Suprapubic skin (tissue), 4 donors: ENCODE results near the gene ESF1. TPM values are rescaled to one million over a fixed set of nuclear protein-coding genes. Genes with fewer than 3 reads are reported as not detected.
"Not testable (repeated sequence)": the region's sequence is repeated elsewhere in the genome, so short reads cannot be mapped to it uniquely, and the experiment has no call there.

Experiments
- DNase-seq, 2 donors: peaks; one replicate each; pipeline ENCODE4 v3.0.0-alpha.2; 2019; ENCODE audit warnings: low spot score in 2 of 2
- H3K27ac ChIP-seq: fragments of 200-600 bp; sonication (generic); one replicate; pipeline ENCODE4 v1.5.1; 2019
- H3K27me3 ChIP-seq: fragments of 200-600 bp; sonication (generic); one replicate; pipeline ENCODE4 v1.5.1; 2019
- H3K36me3 ChIP-seq: fragments of 200-600 bp; sonication (generic); one replicate; pipeline ENCODE4 v1.5.1; 2019
- H3K4me1 ChIP-seq: fragments of 200-600 bp; sonication (generic); one replicate; pipeline ENCODE4 v1.5.1; 2019
- H3K4me3 ChIP-seq: fragments of 200-600 bp; sonication (generic); one replicate; pipeline ENCODE4 v1.5.1; 2019; ENCODE audit warnings: mild to moderate bottlenecking
- H3K9me3 ChIP-seq: fragments of 200-600 bp; sonication (generic); one replicate; pipeline ENCODE4 v1.5.1; 2019
- CTCF ChIP-seq, 2 donors: fragments of 200-600 bp in 1 of 2; fragments of 450-650 bp in 1 of 2; sonication (generic) in 1 of 2; IDR thresholded peaks; one replicate each; pipeline ENCODE4 v1.5.1; 2016 to 2019; ENCODE audit warnings: antibody characterized with exemption in 2 of 2, mild to moderate bottlenecking in 1 of 2, moderate library complexity in 1 of 2
- EP300 ChIP-seq: sonication (generic); formaldehyde crosslinking; IDR thresholded peaks from one replicate; pipeline ENCODE4 v1.6.1; 2017; ENCODE audit warnings: antibody characterized with exemption
- POLR2A ChIP-seq, 2 donors: fragments of 450-650 bp; IDR thresholded peaks; one replicate each; pipeline ENCODE4 v1.6.1; 2017; ENCODE audit warnings: antibody characterized with exemption in 2 of 2, mild to moderate bottlenecking in 2 of 2, moderate library complexity in 2 of 2
- POLR2AphosphoS5 ChIP-seq, 3 donors: sonication (generic); formaldehyde crosslinking; IDR thresholded peaks; one replicate each; pipeline ENCODE4 v1.6.1; 2017; ENCODE audit warnings: antibody characterized with exemption in 3 of 3
- WGBS: methylation state at CpG from one replicate; pipeline ENCODE4 v1.1.5; 2018; 5-methylcytosine and 5-hydroxymethylcytosine counted together
- total RNA-seq, 4 donors: library from RNA; depleted of rRNA; stranded (reverse); fragments of >200 nt; gene quantifications; one replicate each; pipeline ENCODE4 v1.1.0, GENCODE V29; 2016

ESF1 gene
- total RNA-seq, 4 donors from 2014 or later = 9.0 to 20.4 (median 10.9) TPM

GRCh38 chr20:13739731-13740649, 44.7 kb downstream of the ESF1 start:
- WGBS = 85% methylated on average over 3 of the region's 3 CpGs
- H3K4me1 ChIP-seq = peaks cover 6% of the 10 kb centered on the region
- H3K9me3 ChIP-seq = no peaks in the 10 kb centered on the region
- no peak overlapping the region for H3K4me3 ChIP-seq
- peak overlapping the region; percentile 42 for H3K27ac ChIP-seq
- H3K27me3 ChIP-seq = no peaks in the 10 kb centered on the region
- TF ChIP-seq POLR2AphosphoS5 (IDR thresholded peaks at IDR 0.05) (no peak), POLR2A (IDR thresholded peaks at IDR 0.05) (no peak), EP300 (no peak), CTCF (IDR thresholded peaks at IDR 0.05) (no peak)
- DNase-seq = no peak
- H3K36me3 ChIP-seq = peaks cover 22% of the 10 kb centered on the region

GRCh38 chr20:13738187-13738586, 46.5 kb downstream of the ESF1 start:
- not testable (repeated sequence) for H3K4me1 ChIP-seq, H3K27me3 ChIP-seq, DNase-seq, H3K4me3 ChIP-seq, H3K9me3 ChIP-seq
- peaks cover 23% of the 10 kb centered on the region for H3K36me3 ChIP-seq
- peak overlapping the region; percentile 25 for H3K27ac ChIP-seq
- WGBS = 95% methylated on average over 1 of the region's 1 CpG

DNA sequence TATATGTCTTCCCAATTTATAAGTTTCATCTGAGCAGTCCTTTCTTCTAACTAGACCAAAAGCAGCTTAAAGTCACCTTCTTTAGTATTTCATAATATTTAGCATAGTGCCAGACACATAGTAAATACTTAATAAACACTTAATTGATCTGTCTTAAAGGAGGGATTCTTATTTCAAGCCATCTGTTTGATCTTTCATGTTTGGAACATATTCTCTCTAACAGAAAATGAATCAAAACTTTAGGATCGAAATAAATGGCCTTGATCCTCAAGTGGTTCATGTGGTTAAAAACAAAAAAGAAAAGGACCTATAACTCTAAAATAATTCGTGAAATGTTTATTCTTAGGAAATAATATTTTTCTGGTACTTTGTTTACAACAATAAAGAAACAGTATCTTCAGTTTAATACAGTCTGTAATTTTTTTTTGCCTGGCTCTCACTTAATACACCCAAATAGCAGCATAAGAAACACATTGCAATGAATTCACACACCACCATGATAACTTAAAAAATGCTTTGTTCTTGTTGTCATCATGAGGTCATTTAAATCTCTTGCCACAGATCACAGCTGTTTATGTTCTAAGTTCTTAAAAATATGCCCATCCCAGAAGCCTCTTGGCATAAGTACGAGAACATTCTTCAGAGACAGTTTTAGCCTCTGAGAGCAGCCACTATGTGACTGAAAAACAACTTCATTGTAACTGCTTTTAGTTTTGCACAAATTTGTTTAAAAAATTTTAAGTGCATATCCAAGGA, 48.1 kb downstream of the ESF1 start:
- peaks cover 6% of the 10 kb centered on the region for H3K4me1 ChIP-seq
- DNase-seq = no peak
- TF ChIP-seq POLR2A (IDR thresholded peaks at IDR 0.05) (no peak), POLR2AphosphoS5 (IDR thresholded peaks at IDR 0.05) (peak in 1 of 3 donors; percentile 56), CTCF (IDR thresholded peaks at IDR 0.05) (no peak)
- no peak overlapping the region for H3K4me3 ChIP-seq
- no peaks in the 10 kb centered on the region for H3K27me3 ChIP-seq
- peak overlapping the region; percentile 52 for H3K27ac ChIP-seq
- H3K9me3 ChIP-seq = no peaks in the 10 kb centered on the region
- WGBS = 66% methylated on average over 3 of the region's 3 CpGs
- peaks cover 31% of the 10 kb centered on the region for H3K36me3 ChIP-seq

DNA sequence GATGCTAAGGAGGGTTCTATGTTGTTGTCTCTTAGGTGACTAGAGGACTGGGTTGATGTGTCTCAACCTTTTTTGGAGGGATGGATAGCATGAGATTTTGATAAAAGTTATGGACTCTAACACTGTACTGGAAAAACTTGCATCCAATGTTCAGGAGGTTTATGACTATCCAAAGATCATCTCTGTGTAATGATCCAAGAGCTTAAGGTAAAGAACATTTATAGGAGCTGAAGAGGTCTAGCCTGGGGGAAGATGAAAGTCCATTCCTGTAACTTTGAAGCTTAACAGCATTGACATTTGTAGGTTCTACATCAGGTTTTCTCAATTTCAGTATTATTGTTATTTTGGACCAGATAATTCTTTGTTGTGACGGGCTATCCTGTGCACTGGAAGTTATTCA, 48.9 kb downstream of the ESF1 start:
- no peak for DNase-seq
- Histone ChIP-seq H3K4me3 (no peak overlapping the region), H3K27ac (peak overlapping the region; percentile 52), H3K4me1 (peaks cover 6% of the 10 kb centered on the region), H3K9me3 (no peaks in the 10 kb centered on the region), H3K27me3 (no peaks in the 10 kb centered on the region), H3K36me3 (peaks cover 29% of the 10 kb centered on the region)
- 89% methylated on average over 1 of the region's 1 CpG for WGBS
- no peak for TF ChIP-seq CTCF (IDR thresholded peaks at IDR 0.05)
- TF ChIP-seq POLR2AphosphoS5 (IDR thresholded peaks at IDR 0.05) = no peak
- TF ChIP-seq POLR2A (IDR thresholded peaks at IDR 0.05) = no peak
- TF ChIP-seq EP300 = no peak

DNA sequence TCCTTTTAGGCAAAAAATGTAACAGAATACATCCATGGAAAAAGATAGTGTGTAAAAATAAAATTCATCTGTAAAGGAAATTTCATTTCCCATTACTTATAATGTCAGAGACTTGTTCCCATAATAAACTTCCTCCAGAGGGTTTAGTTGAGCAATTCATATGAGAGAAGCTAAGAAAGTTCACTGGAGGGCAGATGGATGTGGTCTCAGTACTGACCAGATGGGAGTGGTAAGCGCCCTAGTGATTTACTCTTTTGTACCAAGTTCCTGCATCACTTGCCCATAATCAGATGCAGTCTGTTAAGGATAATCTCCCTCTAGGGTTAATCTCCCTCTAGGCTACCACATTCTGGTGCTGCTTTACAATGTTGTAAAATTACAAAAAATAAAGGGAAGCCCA, 61.7 kb downstream of the ESF1 start:
- 76% methylated on average over 1 of the region's 1 CpG for WGBS
- no peaks in the 10 kb centered on the region for H3K27me3 ChIP-seq
- no peak overlapping the region for H3K4me3 ChIP-seq
- H3K9me3 ChIP-seq = no peaks in the 10 kb centered on the region
- no peak for TF ChIP-seq POLR2AphosphoS5 (IDR thresholded peaks at IDR 0.05)
- TF ChIP-seq POLR2A (IDR thresholded peaks at IDR 0.05) = no peak
- TF ChIP-seq CTCF (IDR thresholded peaks at IDR 0.05) = no peak
- no peak for TF ChIP-seq EP300
- no peaks in the 10 kb centered on the region for H3K4me1 ChIP-seq
- no peak for DNase-seq
- H3K27ac ChIP-seq = no peak overlapping the region
- H3K36me3 ChIP-seq = peaks cover 9% of the 10 kb centered on the region
